ENCODE measurements around the gene IZUMO4.

The IZUMO4 gene

DNA sequence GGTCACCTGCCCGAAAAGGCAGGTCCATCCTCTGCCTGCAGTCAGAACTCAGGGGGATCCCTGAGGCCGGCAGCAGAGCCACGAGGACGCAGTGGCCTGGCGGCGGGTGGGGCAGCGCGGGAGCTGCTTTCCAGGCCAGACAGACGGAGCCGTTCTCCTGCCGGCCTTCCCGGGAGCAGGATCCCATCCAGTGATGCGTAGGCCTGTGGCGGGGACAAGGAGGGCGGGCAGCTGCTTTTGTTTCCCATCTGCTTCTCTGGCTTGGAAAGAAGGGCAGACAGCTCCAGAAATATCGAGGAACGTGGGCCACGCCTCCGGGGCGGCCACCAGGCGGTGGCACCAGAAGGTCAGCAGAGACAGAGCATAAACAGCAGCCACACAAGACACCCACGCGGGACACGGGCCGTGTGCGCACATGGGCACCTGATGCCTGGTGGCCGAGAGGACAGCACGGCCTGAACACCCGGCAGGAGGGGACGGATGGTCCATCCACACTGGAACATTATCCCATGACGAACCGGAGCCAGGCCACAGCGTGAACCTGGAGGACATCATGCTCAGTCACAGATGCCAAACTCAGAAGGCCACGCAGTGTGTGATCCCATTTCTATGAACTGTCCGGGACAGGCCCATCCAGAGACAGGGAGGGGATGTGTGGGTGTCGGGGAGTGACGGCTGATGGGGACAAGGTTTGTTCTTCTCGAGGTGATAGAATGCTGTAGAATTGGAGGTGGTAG lies 31.8 kb upstream of the IZUMO4 start:
- H3K4me3 ChIP-seq, result no peak overlapping the region
- peaks cover 18% of the 10 kb centered on the region for H3K4me1 ChIP-seq
- H3K36me3 ChIP-seq (replicated peaks), result no peaks in the 10 kb centered on the region
- in situ Hi-C loops (cut with MboI; ENCODE audit: low sequenced_read_pairs), result no loop called here
- H3K27me3 ChIP-seq (ENCODE audit: low read depth), result no peaks in the 10 kb centered on the region
- DNase-seq (ENCODE audit: low spot score in 2 of 2), result no peak
- no peaks in the 10 kb centered on the region for H3K9me3 ChIP-seq

DNA sequence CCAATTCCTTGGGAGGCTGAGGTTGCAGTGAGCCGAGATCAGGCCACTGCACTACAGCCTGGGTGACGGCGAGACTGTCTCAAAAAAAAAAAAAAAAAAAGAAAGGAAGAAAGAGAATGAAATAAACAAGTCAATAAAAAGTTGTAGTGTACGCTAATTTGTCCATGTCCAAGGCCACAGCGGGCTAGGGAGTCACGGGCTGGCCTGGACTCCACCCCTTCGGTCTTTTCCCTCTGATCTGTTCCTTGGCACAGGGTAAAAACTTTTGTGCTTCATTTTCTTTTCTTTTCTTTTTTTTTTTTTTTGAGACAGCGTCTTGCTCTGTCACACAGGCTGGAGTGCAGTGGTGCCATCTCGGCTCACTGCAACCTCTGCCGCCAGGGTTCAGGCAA lies 26.3 kb upstream of the IZUMO4 start:
- no peaks in the 10 kb centered on the region for H3K4me1 ChIP-seq
- peaks cover 22% of the 10 kb centered on the region for H3K36me3 ChIP-seq (replicated peaks)
- DNase-seq (ENCODE audit: low spot score in 2 of 2), result no peak
- in situ Hi-C loops (cut with MboI; ENCODE audit: low sequenced_read_pairs), result no loop called here
- no peak overlapping the region for H3K4me3 ChIP-seq
- no peaks in the 10 kb centered on the region for H3K9me3 ChIP-seq
- H3K27me3 ChIP-seq (ENCODE audit: low read depth), result no peaks in the 10 kb centered on the region

DNA sequence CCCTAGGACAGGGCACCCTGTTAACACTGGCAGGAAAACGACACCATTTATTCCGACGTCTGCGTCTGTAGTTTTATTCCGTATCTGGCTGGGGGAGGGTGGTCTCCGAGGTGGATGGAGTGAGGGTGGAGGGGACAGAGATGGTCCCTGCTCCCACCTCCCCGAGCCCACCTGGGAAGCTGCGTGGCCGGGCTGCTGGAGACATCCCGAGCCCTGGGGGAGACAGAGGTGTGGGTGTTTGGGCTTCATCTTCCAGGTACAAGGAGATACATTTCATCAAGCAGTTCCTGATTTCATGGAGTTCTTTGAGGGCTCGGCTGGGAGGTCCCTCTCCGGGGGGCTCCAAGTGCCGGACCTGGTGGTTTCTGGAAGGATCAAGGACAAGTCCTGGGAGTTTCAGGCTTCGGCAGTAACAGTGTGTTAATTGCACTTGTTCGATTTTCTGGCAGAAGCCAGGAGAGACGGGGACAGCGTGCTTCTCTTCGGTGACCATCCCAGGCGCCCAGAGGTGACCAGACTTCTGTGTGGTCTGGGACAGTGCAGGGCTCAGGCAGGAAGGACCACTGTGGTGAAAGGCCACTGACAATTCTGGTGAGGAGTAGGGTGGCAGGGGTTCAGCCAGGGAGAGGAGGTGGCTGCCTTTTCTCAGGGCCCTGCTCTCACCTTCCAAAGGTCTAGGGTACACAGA lies 25.6 kb upstream of the IZUMO4 start:
- DNase-seq (ENCODE audit: low spot score in 2 of 2), result no peak
- in situ Hi-C loops (cut with MboI; ENCODE audit: low sequenced_read_pairs), result no loop called here
- no peaks in the 10 kb centered on the region for H3K4me1 ChIP-seq
- no peaks in the 10 kb centered on the region for H3K27me3 ChIP-seq (ENCODE audit: low read depth)
- H3K36me3 ChIP-seq (replicated peaks), result peaks cover 25% of the 10 kb centered on the region
- H3K9me3 ChIP-seq, result no peaks in the 10 kb centered on the region
- no peak overlapping the region for H3K4me3 ChIP-seq

GRCh38 chr19:2072757-2073551 lies 23.8 kb upstream of the IZUMO4 start:
- peaks cover 35% of the 10 kb centered on the region for H3K36me3 ChIP-seq (replicated peaks)
- no peak overlapping the region for H3K4me3 ChIP-seq
- in situ Hi-C loops (cut with MboI; ENCODE audit: low sequenced_read_pairs), result no loop called here
- no peaks in the 10 kb centered on the region for H3K9me3 ChIP-seq
- no peak for DNase-seq (ENCODE audit: low spot score in 2 of 2)
- no peaks in the 10 kb centered on the region for H3K4me1 ChIP-seq
- H3K27me3 ChIP-seq (ENCODE audit: low read depth), result no peaks in the 10 kb centered on the region

GRCh38 chr19:2076526-2076944 lies 20.2 kb upstream of the IZUMO4 start:
- no peak for DNase-seq (ENCODE audit: low spot score in 2 of 2)
- Histone ChIP-seq H3K27me3 (ENCODE audit: low read depth) (no peaks in the 10 kb centered on the region), H3K4me3 (no peak overlapping the region), H3K9me3 (no peaks in the 10 kb centered on the region), H3K4me1 (no peaks in the 10 kb centered on the region), H3K36me3 (replicated peaks) (peaks cover 31% of the 10 kb centered on the region)
- in situ Hi-C loops (cut with MboI; ENCODE audit: low sequenced_read_pairs), result no loop called here

DNA sequence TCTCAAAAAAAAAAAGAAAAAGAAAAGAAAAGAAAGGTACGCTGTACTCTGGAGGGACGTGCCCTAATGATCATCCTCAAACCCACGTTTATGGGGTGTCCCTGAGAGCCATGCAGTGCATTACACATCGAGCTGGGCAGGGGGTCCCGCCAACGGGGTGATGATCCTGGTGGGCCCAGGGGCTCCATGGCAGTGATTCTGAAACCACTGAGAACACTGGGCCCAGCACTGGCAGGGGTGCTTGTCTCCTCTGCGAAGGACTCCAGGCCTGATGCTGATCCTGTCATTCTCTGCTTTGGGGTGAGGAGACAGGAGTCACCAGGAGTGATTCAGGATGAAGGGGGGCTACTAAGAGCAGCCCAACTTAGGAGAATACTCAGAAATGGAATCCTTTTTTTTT lies 19.3 kb upstream of the IZUMO4 start:
- no peak for DNase-seq (ENCODE audit: low spot score in 2 of 2)
- in situ Hi-C loops (cut with MboI; ENCODE audit: low sequenced_read_pairs), result no loop called here
- H3K36me3 ChIP-seq (replicated peaks), result peaks cover 23% of the 10 kb centered on the region

GRCh38 chr19:2077833-2078619 lies 18.7 kb upstream of the IZUMO4 start:
- DNase-seq (ENCODE audit: low spot score in 2 of 2), result no peak
- H3K36me3 ChIP-seq (replicated peaks), result peaks cover 18% of the 10 kb centered on the region
- in situ Hi-C loops (cut with MboI; ENCODE audit: low sequenced_read_pairs), result no loop called here
- H3K4me1 ChIP-seq, result no peaks in the 10 kb centered on the region
- no peaks in the 10 kb centered on the region for H3K9me3 ChIP-seq
- H3K27me3 ChIP-seq (ENCODE audit: low read depth), result no peaks in the 10 kb centered on the region
- no peak overlapping the region for H3K4me3 ChIP-seq

More for the DNA sequence above, 19.3 kb upstream of the IZUMO4 start:
- Histone ChIP-seq H3K27me3 (ENCODE audit: low read depth) (no peaks in the 10 kb centered on the region), H3K4me3 (no peak overlapping the region), H3K4me1 (no peaks in the 10 kb centered on the region), H3K9me3 (no peaks in the 10 kb centered on the region)

DNA sequence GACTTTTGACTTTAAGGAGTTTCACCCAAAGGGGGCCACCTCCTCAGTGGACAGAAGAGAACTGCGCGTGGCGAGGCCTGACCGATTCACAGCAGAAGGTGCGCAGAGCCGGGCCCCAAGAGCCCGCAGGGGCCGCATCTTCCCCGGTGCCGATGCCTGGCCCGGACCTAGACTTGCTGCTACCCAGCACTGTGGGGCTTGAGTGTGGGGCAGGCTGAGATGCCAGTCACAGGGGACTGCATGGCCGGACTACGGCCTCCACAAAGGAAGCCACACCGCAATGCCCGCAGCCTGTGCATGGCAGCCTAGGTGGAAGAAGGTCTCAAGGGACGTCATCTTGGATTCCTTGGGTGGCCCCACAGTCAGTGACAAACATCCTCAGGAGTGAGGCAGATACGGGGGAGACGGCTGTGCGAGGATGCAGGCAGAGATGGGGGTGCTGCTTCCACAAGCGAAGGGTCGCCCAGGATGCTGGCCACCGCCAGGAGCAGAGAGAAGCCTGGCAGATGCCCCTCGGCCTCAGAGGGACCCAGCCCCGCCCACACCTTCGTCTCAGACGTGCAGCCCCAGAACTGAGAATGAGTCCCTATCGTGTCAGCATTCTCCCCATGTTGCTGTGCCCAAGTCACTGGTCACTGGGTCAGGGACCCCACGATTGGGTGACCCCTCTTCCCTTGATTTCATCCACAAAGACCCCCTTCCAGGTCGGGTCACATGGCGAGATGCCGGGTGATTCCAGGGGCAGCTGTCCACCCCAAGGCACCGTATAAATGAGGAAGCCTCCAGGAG lies 17.4 kb upstream of the IZUMO4 start:
- no peaks in the 10 kb centered on the region for H3K4me1 ChIP-seq
- in situ Hi-C loops (cut with MboI; ENCODE audit: low sequenced_read_pairs), result no loop called here

GRCh38 chr19:2079865-2080301 lies 16.8 kb upstream of the IZUMO4 start:
- peaks cover 18% of the 10 kb centered on the region for H3K36me3 ChIP-seq (replicated peaks)
- no peaks in the 10 kb centered on the region for H3K27me3 ChIP-seq (ENCODE audit: low read depth)
- H3K4me3 ChIP-seq, result no peak overlapping the region
- in situ Hi-C loops (cut with MboI; ENCODE audit: low sequenced_read_pairs), result no loop called here
- DNase-seq (ENCODE audit: low spot score in 2 of 2), result no peak
- H3K4me1 ChIP-seq, result no peaks in the 10 kb centered on the region
- no peaks in the 10 kb centered on the region for H3K9me3 ChIP-seq

More for the DNA sequence above, 17.4 kb upstream of the IZUMO4 start:
- Histone ChIP-seq H3K4me3 (no peak overlapping the region), H3K36me3 (replicated peaks) (peaks cover 18% of the 10 kb centered on the region), H3K27me3 (ENCODE audit: low read depth) (no peaks in the 10 kb centered on the region), H3K9me3 (no peaks in the 10 kb centered on the region)
- DNase-seq (ENCODE audit: low spot score in 2 of 2), result no peak

- no peak for DNase-seq (ENCODE audit: low spot score in 2 of 2)
- in situ Hi-C loops (cut with MboI; ENCODE audit: low sequenced_read_pairs), result no loop called here
- H3K27me3 ChIP-seq (ENCODE audit: low read depth), result no peaks in the 10 kb centered on the region
- peaks cover 14% of the 10 kb centered on the region for H3K36me3 ChIP-seq (replicated peaks)
- no peak overlapping the region for H3K4me3 ChIP-seq
- H3K9me3 ChIP-seq, result no peaks in the 10 kb centered on the region
- H3K4me1 ChIP-seq, result no peaks in the 10 kb centered on the region
Observed at GRCh38 chr19:2080336-2080988, 16.3 kb upstream of the IZUMO4 start.

DNA sequence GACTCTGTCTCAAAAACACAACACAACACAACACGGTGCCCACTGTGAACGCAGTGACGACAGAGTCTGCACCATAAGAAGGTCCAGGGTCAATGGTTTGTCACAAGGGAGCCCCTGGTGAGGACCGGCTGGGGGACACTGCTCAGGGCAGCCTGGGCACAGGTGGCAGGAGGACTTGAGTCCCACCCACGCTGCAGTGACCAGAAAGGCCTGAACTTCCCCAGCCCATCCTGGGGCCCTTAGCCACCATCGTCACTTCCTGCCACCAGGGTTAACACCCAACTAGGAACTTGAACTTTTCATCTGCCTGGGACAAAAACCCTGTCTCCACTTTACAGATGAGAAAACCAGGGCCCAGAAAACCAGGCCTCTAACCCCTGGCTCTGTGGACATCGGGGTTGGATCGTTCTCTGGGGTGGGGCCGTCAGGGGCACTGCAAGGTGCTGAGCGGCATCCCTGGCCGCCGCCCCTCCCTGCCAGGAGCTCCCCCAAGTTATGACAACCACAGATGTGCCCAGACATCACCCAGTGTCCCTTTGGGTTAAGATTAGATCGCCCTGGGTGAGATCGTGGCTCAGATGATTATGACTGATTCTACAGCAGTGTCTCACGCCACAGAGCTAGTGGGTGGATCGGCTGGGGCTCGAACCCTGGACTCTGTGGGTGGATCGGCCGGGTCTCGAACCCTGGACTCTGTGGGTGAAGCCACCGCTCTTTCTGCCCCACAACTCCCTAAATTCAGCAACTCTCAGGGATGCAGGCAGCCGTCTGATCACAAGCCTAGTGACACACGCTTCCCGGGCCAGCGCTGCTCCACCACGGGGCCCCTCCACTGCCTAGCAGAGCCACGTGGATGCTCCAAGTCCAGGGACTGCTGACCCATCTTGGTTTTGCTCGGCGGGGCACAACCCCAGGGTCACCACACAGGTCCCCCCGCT lies 14.6 kb upstream of the IZUMO4 start:
- in situ Hi-C loops (cut with MboI; ENCODE audit: low sequenced_read_pairs), result no loop called here
- no peak for DNase-seq (ENCODE audit: low spot score in 2 of 2)
- Histone ChIP-seq H3K4me1 (no peaks in the 10 kb centered on the region), H3K4me3 (no peak overlapping the region), H3K36me3 (replicated peaks) (peaks cover 5% of the 10 kb centered on the region; the same call in 1 of the 2 replicates), H3K27me3 (ENCODE audit: low read depth) (no peaks in the 10 kb centered on the region), H3K9me3 (no peaks in the 10 kb centered on the region)
